Activated CD8-positive, alpha-beta memory T cell treated with anti-CD3 and anti-CD28 coated beads for 24 hours (primary cell): Measurements from ENCODE around the gene ESF1.

Experiments
- DNase-seq: peaks from one replicate; pipeline ENCODE4 v3.0.0-alpha.2; 2020

Gene ESF1, protein sequence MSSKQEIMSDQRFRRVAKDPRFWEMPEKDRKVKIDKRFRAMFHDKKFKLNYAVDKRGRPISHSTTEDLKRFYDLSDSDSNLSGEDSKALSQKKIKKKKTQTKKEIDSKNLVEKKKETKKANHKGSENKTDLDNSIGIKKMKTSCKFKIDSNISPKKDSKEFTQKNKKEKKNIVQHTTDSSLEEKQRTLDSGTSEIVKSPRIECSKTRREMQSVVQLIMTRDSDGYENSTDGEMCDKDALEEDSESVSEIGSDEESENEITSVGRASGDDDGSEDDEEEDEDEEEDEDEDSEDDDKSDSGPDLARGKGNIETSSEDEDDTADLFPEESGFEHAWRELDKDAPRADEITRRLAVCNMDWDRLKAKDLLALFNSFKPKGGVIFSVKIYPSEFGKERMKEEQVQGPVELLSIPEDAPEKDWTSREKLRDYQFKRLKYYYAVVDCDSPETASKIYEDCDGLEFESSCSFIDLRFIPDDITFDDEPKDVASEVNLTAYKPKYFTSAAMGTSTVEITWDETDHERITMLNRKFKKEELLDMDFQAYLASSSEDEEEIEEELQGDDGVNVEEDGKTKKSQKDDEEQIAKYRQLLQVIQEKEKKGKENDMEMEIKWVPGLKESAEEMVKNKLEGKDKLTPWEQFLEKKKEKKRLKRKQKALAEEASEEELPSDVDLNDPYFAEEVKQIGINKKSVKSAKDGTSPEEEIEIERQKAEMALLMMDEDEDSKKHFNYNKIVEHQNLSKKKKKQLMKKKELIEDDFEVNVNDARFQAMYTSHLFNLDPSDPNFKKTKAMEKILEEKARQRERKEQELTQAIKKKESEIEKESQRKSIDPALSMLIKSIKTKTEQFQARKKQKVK

DNA sequence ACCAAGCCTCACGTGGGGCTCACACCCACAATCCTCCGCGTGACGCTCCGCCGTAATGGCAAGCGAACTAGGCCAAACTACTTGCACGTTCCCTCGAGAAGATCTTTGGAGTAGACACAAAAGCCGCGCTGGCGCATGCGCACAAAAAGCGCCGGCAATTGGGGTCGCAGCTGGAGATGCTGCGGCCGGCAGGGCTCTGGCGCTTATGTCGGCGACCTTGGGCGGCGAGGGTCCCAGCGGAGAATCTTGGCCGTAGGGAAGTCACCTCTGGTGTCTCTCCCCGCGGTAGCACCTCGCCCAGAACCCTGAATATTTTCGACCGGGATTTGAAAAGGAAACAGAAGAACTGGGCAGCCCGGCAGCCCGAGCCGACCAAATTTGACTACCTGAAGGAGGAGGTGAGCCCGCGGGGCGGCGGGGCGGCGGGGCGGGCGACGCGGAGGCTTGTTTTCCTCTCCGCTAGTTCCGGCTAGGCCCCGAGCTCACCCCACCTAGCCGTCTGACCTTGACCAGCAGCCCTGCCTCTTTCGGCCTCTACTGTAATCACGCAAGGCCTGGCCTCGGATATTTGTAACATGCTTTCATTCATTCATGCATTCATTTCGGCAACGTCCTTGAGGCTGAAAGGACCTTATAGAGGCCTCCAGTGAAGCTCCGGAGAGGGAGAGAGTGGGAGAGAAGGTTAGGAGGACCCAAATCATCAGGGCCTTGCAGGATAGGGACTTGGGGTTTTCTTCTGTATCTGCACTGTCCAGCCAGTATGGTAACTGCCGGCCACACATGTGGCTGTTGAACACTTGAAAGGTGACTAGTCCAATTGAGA, at the start of gene ESF1, which contains the start of gene NDUFAF5:
Gene ESF1 (minus strand): TSS at position 27 of the 823 bp plus-strand sequence. CDS start 1,779 bp downstream, outside the sequence.
Gene NDUFAF5 (plus strand): TSS at position 136 of the 823 bp plus-strand sequence. CDS start 41 bp downstream, at position 177.
- peak; percentile 94 for DNase-seq

DNA sequence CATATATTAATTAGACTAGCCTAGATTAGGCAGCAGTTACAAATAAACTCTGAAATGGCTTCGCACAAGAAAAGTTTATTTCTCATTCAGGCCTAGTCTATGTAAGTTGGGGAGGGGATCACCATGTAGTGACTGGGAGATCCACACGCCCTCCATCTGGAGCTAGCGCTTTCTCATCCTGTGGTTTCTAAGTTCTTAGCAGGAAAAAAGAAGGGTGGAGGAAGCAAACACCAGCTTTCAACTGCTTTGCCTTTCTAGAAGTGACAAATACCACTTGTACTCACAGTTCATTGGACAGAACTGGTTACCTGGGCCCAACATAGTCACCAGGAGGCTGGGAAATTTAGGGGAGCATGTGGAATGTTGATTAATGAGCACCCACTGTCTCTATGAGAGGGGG, 46.8 kb upstream of the ESF1 start:
- DNase-seq: no peak

DNA sequence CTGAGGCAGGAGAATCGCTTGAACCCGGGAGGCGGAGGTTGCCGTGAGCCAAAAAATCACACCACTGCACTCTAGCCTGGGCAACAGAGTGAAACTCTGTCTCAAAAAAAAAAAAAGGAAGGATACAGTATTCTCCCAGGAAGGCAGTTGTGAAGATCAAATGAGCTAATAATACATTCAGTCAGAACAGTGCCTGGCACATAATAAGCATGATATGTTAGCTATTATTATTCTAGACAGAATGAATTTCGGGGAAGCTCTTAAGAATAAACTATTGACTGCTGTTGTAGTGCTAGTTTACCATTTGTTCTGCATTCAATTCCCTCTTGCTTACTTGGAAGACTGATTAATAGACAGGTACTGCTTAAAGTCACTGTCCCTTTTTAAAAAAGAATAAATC, 40.7 kb upstream of the ESF1 start:
- DNase-seq: no peak

DNA sequence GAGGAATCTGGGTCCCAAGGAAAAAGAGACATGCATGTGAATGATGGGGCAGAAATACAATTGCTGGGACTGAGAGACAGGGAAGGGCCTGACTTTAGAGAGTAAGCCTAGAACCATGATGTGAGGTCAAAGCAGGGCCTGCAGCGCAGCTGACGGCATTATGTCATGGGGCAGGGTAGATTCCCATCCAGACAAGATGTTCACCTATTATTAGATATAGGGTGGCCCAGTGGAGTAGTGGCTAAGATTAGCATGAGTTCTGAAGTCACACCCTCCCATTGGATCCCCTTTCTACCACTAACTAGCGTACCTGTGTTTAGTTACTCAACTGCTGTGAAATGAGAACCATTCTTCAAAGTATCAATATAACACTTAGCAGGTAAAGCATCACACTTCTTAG, 39.7 kb upstream of the ESF1 start:
- no peak for DNase-seq

- no peak for DNase-seq
Observed at GRCh38 chr20:13822459-13822858, 37.7 kb upstream of the ESF1 start.

DNA sequence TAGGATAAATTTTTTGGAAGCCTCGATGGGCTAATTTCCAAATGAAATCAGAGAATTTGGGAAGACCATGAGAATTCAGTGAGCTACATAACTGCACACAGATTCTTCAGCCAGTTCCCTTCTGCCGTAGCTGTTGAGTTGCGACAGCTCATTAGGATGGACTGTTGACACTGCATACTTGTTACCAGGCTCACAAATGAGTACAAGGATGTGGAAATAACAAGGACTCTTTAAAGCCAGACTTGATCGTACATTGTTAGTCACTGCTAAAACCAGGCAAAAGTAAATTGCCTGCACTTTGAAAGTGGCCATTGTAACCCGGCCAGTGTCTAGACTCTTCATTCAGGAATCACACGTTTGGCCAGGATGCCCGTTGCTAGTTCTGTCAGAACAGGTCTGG, 37.2 kb upstream of the ESF1 start:
- no peak for DNase-seq

- DNase-seq: peak; percentile 58
Observed at GRCh38 chr20:13819885-13820645, 35.3 kb upstream of the ESF1 start.

- no peak for DNase-seq
Observed at GRCh38 chr20:13817342-13817741, 32.6 kb upstream of the ESF1 start.

GRCh38 chr20:13816757-13817156, 32.0 kb upstream of the ESF1 start:
- DNase-seq: no peak

- no peak for DNase-seq
Observed at GRCh38 chr20:13814672-13815071, 30.0 kb upstream of the ESF1 start.

DNA sequence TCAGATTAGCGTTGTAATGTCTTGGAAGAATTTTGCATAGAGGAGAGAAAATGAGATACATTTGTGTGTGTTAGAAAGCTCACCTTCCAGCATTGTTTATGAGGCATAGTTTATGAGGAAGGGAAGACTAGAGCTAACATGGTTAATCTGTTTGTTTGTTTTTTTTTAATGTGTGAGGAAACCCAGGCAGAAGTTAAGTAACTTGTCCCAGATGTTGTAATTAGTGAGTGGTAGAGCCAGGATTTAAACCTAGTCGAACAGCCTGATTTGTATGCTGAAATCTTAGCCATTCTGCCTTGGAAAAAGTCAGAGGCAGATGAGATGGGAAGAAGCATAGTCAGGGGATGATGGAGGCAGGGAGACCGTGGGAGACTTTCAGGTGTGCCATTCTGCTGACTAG, 29.2 kb upstream of the ESF1 start:
- no peak for DNase-seq

DNA sequence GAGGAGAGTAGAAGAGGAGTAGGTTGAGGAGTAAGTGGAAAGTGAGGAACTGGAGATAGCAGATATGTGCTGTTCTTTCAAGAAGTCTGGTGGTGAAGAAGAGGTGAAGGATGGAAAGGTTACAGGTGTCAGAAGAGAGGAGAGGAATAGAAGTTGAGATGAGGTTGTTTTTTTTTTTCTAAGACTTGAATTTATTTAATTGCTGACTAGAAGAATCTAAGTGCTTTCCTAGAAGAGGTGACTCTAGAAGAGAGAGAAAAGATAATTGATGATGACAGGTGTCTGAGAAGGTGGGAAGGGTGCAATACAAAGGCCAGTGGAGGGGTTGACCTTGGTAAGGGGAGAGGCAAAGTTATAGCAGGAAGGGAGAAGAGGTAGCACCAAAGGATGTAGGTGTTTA, 25.7 kb upstream of the ESF1 start:
- DNase-seq: no peak

- DNase-seq: no peak
Observed at GRCh38 chr20:13809855-13810254, 25.1 kb upstream of the ESF1 start.

- no peak for DNase-seq
Observed at GRCh38 chr20:13809373-13809772, 24.7 kb upstream of the ESF1 start.

GRCh38 chr20:13800728-13801134, 16.0 kb upstream of the ESF1 start:
- DNase-seq: no peak

- no peak for DNase-seq
Observed at GRCh38 chr20:13799974-13800373, 15.3 kb upstream of the ESF1 start.

- DNase-seq: no peak
Observed at GRCh38 chr20:13799040-13799439, 14.3 kb upstream of the ESF1 start.

DNA sequence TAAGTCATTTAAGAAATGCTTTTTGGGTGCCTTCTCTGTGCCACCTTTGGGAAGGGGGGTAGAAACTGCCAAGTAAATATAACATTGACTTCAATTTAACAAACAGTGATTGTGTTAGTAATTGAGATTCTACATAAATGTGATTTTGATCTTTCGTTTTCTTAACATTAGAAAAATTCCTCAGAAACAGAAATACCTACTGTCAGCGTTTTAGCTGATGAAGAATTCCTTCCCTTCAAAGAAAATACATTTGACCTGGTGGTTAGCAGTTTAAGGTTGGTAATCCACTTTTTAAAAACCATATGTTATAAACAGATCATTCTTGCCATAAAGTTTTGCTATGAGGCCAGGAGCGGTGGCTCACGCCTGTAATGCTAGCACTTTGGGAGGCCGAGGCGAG, 9.9 kb upstream of the ESF1 start:
- DNase-seq: no peak

DNA sequence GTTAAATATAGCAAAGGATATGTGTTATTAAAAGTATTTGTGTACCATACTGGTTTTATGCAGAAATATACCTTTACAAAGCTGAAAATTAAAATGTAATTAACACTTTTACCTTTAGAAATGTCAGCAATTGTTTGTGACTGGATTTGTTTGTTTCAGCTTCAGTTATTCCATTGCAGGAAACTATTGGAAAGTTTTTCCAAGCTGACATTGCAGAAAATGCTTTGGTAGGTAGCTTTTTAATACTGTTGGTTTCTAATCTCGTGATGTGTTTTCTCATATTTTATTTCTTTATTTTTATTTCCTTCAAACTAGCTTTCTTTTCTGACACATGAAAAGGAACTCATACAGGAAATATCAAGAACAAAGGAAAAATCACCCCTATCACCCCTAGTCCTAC, 8.3 kb upstream of the ESF1 start:
- DNase-seq: no peak

- no peak for DNase-seq
Observed at GRCh38 chr20:13791540-13792459, 7.1 kb upstream of the ESF1 start.

GRCh38 chr20:13790708-13791107, 6.0 kb upstream of the ESF1 start:
- no peak for DNase-seq
